ENCODE results near the gene MTMR6.
A peak's percentile ranks its signal among the peaks of the same experiment; 100 is the strongest.

The MTMR6 gene

GRCh38 chr13:25276748-25277147 is 10.5 kb downstream of the MTMR6 start:
- no peak for DNase-seq

- no peak for DNase-seq
Observed at GRCh38 chr13:25268561-25268960, 18.7 kb downstream of the MTMR6 start.

DNA sequence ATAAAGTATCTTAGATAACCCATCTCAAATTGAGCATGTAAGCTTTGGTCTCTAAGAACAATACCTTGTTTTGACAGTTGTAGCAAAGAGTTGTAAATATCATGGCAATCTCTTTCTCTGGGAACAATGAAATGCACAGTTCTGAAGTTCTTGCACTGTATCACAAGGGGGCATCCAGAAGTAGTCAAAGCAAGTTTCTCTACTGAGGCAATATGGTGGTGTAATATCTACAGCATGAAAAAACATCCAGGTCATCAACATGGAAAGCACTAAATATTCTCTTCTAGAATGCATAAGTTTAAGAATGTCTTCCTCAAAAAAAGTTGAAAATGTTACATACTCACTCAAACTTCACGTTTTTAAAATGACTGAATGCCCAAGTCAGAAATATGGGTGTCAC is 19.6 kb downstream of the MTMR6 start:
- no peak for DNase-seq

DNA sequence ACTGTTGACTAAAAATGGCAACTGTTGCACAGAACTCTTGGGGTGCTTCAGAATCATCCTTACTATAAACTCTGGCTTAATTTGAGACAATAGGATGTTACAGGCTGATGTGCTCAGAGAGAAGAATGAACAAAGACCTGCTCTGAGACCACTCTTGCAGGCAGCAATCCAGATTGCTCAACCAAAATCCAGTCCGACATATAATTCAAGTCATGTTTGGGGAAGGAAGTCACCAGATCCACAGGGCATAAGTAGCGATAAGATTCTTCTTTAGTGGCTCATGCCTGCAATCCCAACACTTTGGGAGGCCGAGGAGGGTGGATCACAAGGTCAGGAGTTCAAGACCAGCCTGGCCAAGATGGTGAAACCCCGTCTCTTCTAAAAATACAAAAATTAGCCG is 20.6 kb downstream of the MTMR6 start:
- no peak for DNase-seq

DNA sequence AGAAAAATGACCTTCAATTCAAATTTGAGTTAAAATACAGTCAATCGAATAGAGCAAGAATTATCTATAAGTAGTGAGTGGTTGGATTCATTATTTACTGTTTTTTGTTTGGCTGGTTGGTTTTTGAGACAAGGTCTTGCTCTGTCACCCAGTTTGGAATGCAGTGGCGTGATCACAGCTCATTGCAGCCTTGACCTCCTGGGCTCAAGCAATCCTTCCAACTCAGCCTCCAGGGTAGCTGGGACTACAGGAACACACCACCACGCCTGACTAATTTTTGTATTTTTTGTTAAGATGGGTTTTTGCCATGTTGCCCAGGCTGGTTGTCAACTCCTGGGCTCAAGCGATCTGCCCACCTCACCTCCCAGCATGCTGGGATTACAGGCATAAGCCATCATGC is 25.0 kb downstream of the MTMR6 start:
- no peak for DNase-seq

- DNase-seq = no peak
Observed at GRCh38 chr13:25253702-25254101, 33.6 kb downstream of the MTMR6 start.

DNA sequence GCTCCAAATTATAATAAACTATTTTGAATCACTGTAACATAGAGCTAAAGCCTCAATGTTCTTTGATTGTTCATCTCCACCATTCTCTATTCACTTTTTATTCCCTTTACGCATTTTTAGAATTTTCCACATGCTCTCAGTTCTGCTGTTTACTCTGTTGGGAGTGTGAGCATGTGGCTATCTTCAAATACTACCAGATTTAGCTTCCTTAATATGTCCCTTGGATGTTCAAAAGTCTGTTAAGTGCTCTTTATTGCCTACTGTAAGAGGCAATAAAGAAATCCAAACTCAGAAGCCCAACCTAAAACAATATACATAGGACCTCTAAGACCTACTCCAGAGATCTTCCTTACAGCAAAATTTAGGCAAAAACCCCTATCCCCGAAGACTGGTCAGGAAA is 34.5 kb downstream of the MTMR6 start:
- DNase-seq = no peak

DNA sequence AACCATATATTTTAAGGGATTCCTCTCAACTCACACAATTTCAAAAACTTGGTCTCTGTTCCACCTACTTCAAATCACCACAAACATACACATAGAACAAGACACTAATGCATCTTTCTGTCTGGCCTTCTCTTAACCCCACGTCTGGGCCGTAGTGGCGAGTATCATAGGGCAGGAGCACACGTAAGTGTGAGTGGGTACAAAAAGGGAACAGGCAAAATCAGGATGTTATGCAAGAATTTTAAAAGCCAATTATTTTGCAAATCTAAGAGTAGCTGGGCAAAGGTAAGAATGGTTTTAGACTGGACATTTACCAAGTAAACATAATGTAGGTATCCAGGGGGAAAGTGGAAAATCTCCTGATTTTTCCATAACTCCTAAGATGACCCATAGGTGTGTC is 35.1 kb downstream of the MTMR6 start:
- no peak for DNase-seq

DNA sequence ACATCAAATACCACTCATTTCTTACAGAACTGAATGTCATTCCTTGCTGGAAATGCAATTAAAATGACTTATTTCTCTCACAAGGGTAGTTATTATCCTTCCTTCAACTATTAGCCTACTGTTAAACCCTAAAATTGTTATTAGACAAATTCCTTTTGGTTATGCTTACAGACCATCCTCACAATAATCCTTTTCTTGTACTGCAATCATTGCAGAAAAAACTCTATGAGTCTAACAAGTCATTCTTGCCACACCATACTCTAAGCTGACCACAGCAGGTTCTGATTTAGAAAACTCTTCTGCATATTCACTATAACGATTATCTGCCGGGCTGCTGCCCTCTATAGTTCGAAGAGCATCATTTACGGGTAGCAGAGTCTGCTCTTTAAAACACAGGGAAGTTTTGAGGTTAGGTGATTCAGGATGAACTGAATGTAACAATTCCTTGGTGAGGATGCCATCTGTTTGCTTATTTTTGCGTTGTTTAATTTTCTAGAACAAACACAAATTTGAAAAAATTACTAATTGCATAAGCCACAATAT is 38.2 kb downstream of the MTMR6 start:
- DNase-seq = no peak

GRCh38 chr13:25248071-25248470 is 39.2 kb downstream of the MTMR6 start:
- DNase-seq = no peak

DNA sequence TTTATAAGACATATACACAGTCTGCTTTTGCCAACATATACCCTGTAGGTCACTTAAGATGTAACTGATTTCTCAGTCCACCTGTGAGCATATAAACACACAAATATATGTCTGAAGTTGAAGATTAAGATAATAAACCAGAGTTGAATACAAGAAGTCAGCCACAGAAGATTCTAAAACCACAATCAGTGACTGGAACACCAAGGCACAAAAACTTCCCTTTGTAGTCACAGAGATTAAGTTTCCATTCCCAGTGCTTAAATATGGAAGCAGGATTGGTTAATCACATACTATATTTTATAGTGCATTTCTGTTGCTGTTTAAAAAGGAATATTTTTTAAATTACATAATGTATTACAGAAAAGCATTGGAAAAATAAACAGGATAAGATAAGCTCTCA is 39.9 kb downstream of the MTMR6 start:
- DNase-seq = no peak

DNA sequence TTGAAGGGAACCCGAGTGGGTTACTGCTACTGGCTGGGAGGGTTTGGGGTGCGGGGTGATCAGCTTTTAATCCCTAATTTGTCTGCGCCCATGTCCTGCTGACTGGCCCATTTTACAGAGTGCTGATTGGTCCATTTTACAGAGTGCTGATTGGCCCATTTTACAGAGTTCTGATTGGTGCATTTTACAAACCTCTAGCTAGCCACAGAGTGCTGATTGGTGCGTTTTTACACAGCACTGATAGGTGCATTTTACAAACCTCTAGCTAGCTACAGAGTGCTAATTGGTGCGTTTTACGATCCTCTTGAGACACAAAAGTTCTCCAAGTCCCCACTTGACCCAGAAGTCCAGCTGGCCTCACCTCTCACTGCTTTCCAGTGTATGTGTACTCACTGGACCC is 43.2 kb downstream of the MTMR6 start:
- DNase-seq = no peak

DNA sequence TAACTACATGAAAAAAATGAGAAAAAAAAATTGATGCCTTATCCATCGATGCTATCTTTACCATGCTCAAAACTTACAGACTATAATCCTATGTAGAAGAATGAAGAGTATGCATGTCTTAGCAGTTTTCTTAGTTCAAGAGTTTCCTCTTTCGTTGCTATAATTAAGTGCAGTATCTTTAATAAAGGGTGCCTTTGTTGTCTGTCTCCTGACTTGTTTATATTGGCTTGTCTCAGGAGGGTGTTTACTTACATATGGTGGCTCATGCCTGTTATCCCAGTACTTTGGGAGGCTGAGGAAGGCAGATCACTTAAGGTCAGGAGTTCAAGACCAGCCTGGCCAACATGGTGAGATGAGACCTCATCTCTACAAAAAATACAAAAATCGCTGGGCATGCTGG is 44.3 kb downstream of the MTMR6 start:
- no peak for DNase-seq

DNA sequence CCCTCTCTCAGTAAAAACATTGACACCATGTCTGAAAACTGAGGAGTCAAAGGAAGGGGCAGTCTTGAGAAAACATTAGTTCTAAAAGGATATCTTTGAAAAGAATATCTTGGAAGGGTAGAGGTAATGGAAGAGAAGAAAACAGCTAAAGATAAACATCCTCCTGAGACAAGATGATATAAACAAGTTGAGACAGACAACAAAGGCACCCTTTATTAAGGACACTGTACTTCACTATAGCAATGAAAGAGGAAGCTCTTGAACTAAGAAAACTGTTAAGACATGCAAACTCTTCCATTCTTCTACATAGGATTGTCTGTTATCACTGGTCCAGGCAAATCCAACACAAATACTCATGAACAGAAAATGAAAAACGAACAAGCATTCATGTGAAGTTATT is 46.3 kb downstream of the MTMR6 start:
- no peak for DNase-seq

DNA sequence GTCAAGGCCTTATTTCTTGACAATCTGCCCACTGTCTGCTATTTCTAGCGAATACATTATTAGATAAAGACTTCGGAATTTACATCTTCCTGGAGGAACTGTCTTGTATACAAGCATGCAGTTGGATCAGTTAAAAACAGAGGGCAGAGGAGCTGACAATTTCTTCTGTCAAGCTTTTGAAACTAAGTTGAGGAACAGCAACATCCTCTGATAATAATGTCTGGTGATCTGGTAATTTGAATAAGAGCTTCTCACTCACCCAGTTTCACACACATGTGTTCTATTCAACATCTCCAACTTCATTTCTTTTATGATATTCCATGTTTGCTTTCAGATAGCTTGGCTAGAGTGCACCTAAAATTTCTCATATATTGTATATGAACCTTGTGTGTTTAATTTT is 50.2 kb downstream of the MTMR6 start:
- DNase-seq = no peak

- no peak for DNase-seq
Observed at GRCh38 chr13:25233861-25234260, 53.4 kb downstream of the MTMR6 start.

DNA sequence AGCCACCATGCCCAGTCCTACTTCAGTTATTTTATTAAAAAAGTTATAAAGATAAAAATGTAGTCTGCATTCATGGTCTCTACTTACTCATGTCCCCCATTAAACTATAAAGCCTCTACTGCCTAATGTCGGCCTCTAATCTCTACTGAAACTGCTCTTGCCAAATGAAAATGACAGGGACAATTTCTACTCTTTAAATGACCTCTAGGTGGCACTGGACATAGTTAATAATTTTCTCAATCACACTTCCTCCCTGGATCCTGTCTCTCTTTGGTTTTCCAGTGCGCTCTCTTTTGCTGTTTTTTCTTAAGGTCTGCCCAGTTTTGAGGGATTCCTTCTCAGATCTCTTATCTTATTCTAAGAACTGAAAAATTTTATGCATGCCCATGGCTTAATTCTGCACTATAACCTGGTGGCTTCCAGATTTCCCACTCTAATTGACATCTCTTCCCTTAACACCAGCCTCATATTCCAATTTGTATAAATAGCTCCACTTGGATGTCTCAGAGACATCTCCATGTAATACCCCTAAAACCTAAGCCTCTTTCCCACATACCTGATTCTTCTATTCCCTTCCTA is 54.3 kb downstream of the MTMR6 start:
- DNase-seq = peak; percentile 37

DNA sequence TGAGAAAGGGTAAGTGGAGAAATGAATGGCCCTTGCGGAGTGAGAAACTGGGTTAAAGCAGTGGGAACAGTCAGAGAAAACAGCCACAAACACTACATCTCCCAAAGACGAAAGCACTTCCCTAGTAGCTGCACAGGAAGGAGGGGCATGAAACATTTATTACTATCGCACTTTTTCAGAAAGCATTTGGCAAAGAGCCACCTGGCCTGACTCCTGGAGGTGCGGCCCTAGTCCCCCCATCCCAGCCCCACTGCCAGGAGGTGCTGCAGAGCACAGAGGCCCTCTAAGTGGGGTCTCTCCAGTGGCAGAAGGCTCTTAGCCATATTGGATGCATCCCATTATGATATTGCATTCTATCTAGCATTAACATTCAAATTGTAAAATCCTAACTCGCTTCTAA is 55.8 kb downstream of the MTMR6 start:
- no peak for DNase-seq

DNA sequence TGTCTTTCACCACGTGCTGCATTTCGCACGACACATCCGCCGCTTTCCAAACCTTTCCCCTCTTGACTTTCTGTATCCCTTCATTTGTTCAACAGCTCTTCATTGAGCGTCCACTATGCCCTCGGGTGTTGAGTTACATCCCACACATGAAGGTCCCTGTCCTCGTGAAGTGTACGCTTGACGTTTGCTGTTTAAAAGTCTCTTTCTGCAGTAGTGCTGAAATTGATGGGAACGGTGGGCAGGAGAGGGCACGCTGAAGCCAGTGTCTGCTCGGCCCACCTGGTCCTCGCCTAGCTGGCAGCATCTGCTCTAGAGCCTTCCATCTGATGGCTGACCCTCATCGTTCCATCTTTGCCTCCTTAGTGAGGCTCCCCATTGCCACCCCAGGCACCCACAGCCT is 59.6 kb downstream of the MTMR6 start:
- no peak for DNase-seq

- no peak for DNase-seq
Observed at GRCh38 chr13:25225970-25226369, 61.3 kb downstream of the MTMR6 start.

DNA sequence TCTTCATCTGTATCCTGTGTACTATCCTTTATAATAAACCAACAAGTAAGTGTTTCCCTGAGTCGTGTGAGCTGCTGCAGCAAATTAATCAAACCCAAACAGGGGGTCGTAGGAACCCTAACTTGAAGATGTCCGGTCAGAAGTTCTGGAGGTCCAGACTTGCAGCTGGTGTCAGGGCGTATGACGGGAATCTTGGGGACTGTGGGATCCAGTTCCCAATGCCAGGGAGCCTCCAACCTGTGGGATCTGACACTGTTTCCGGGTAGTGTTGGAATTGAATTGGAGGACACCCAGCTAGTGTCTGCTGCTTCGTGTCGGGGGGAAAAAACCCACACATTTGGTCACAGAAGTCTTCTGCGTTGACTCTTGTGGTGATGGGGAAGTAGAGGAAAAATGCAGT is 63.1 kb downstream of the MTMR6 start:
- DNase-seq = no peak

DNA sequence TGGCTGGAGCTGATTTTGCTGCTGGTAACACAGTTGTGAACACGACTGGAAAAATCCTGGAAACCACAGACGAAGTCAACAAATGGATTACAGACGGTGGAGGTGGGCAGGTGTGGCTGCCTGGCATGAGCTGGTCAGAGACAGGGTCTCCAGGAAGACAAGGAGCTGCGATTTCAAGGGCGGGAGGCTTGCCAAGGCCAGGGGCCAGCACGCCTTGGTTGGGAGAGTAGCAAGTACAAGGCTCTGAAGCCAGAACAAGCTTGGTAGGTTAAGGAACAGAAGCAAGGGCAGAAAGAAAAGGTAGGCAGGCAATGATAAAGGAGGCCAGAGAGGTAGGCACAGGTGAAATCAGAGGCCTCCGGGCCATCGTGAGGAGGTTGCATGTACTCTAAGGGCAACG is 64.5 kb downstream of the MTMR6 start:
- no peak for DNase-seq

DNA sequence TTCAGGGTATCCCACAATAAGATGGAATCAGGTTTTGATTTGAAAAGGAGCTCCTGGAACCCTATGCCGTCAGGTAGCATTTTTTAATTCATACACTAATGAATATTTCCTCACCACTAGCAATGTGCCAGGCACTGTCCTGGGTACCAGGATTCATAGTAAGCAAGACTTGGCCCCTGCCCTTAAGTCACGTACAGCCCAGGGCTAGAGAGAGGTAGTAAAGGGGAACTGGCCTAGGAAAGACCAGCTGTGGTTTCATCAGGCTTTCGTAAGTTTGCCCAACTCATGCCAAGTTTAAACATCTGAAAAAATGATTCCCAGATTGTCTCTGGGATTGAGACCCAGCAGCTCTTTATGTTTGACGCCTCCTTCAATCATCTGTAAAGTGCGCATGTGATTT is 69.3 kb downstream of the MTMR6 start:
- no peak for DNase-seq

GRCh38 chr13:25217023-25217885 is 70.0 kb downstream of the MTMR6 start:
- no peak for DNase-seq

- no peak for DNase-seq
Observed at GRCh38 chr13:25215253-25215575, 72.1 kb downstream of the MTMR6 start.

Measured in DMS 273 treated with DMSO at 0.1 percent for 48 hours (cell line).